NB4 (cell line): ENCODE results near the gene USP10.

Experiments
- CTCF ChIP-seq: IDR thresholded peaks from one replicate; pipeline ENCODE4 v1.5.1; 2012; ENCODE audit warnings: low read depth, low read length
- MYC ChIP-seq: IDR thresholded peaks from 2 replicates; pipeline ENCODE4 v1.6.1; 2011; ENCODE audit warnings: low read depth, low read length
- POLR2A ChIP-seq: IDR thresholded peaks from 2 replicates; pipeline ENCODE4 v1.6.1; 2011; ENCODE audit warnings: mild to moderate bottlenecking; ENCODE audit not compliant: insufficient read length; ENCODE audit errors: extremely low read depth

GRCh38 chr16:84709609-84710008 lies 9.8 kb downstream of the USP10 start:
- no peak for TF ChIP-seq CTCF
- no peak for TF ChIP-seq POLR2A
- no peak for TF ChIP-seq MYC
